ENCODE data around the gene MARCHF2.
"Not testable (repeated sequence)": the region's sequence is repeated elsewhere in the genome, so short reads cannot be mapped to it uniquely, and the experiment has no call there.

MARCHF2 gene

GRCh38 chr19:8370176-8371010, 42.7 kb upstream of the MARCHF2 start:
- no peak overlapping the region for H2BK120ac ChIP-seq (ENCODE audit: low read depth, low read length)
- no peak overlapping the region for H3K18ac ChIP-seq (ENCODE audit: low read length)
- no peaks in the 10 kb centered on the region for H3K27me3 ChIP-seq (ENCODE audit: insufficient read depth, low read length, poor library complexity)
- H3K79me1 ChIP-seq (ENCODE audit: low read length), result no peaks in the 10 kb centered on the region
- no peak overlapping the region for H3K56ac ChIP-seq (ENCODE audit: low read length)
- H3K79me2 ChIP-seq (ENCODE audit: control insufficient read depth, insufficient read depth, low read length), result no peaks in the 10 kb centered on the region
- H3K23ac ChIP-seq (ENCODE audit: low read length), result no peak overlapping the region
- no peaks in the 10 kb centered on the region for H3K36me3 ChIP-seq (ENCODE audit: control insufficient read depth, insufficient read depth, low read length)
- no peak overlapping the region for H4K5ac ChIP-seq (ENCODE audit: low read length)
- DNase-seq, result no peak
- no peak overlapping the region for H3K9ac ChIP-seq (ENCODE audit: low read length)
- no CpG with 5 or more reads among the region's 19 CpGs for WGBS (ENCODE audit: extremely low coverage, insufficient coverage, low lambda C conversion rate)
- no peak overlapping the region for H3K4me2 ChIP-seq (ENCODE audit: low read length)
- H3K4me3 ChIP-seq (ENCODE audit: low read length), result no peak overlapping the region
- no peak overlapping the region for H3K27ac ChIP-seq (ENCODE audit: low read depth, low read length)
- H3K4me1 ChIP-seq (ENCODE audit: control insufficient read depth, low read depth, low read length), result peaks cover 4% of the 10 kb centered on the region
- no peak overlapping the region for H3K4ac ChIP-seq (ENCODE audit: low read depth, low read length)
- no peak overlapping the region for H2BK15ac ChIP-seq (replicated peaks; ENCODE audit: low read depth)
- no peak overlapping the region for H4K8ac ChIP-seq (ENCODE audit: low read depth, low read length)
- no peak overlapping the region for H2AK5ac ChIP-seq (ENCODE audit: low read length)
- H2BK5ac ChIP-seq (ENCODE audit: low read length), result no peak overlapping the region

GRCh38 chr19:8371011-8371804, 41.9 kb upstream of the MARCHF2 start:
- no CpG with 5 or more reads among the region's 28 CpGs for WGBS (ENCODE audit: extremely low coverage, insufficient coverage, low lambda C conversion rate)

GRCh38 chr19:8373867-8374813, 39.0 kb upstream of the MARCHF2 start:
- H3K4ac ChIP-seq (ENCODE audit: low read depth, low read length), result no peak overlapping the region
- H3K4me2 ChIP-seq (ENCODE audit: low read length), result no peak overlapping the region
- H3K4me3 ChIP-seq (ENCODE audit: low read length), result no peak overlapping the region
- H3K9ac ChIP-seq (ENCODE audit: low read length), result no peak overlapping the region
- no peaks in the 10 kb centered on the region for H3K36me3 ChIP-seq (ENCODE audit: control insufficient read depth, insufficient read depth, low read length)
- no peak for DNase-seq
- WGBS (ENCODE audit: extremely low coverage, insufficient coverage, low lambda C conversion rate), result no CpG with 5 or more reads among the region's 26 CpGs
- H3K79me2 ChIP-seq (ENCODE audit: control insufficient read depth, insufficient read depth, low read length), result no peaks in the 10 kb centered on the region
- no peaks in the 10 kb centered on the region for H3K4me1 ChIP-seq (ENCODE audit: control insufficient read depth, low read depth, low read length)
- H3K18ac ChIP-seq (ENCODE audit: low read length), result no peak overlapping the region
- no peak overlapping the region for H2BK120ac ChIP-seq (ENCODE audit: low read depth, low read length)
- no peak overlapping the region for H2BK5ac ChIP-seq (ENCODE audit: low read length)
- no peaks in the 10 kb centered on the region for H3K79me1 ChIP-seq (ENCODE audit: low read length)
- no peak overlapping the region for H4K8ac ChIP-seq (ENCODE audit: low read depth, low read length)
- no peak overlapping the region for H2AK5ac ChIP-seq (ENCODE audit: low read length)
- no peaks in the 10 kb centered on the region for H3K27me3 ChIP-seq (ENCODE audit: insufficient read depth, low read length, poor library complexity)
- no peak overlapping the region for H4K5ac ChIP-seq (ENCODE audit: low read length)
- H3K23ac ChIP-seq (ENCODE audit: low read length), result no peak overlapping the region
- no peak overlapping the region for H3K27ac ChIP-seq (ENCODE audit: low read depth, low read length)
- H3K56ac ChIP-seq (ENCODE audit: low read length), result no peak overlapping the region
- no peak overlapping the region for H2BK15ac ChIP-seq (replicated peaks; ENCODE audit: low read depth)

More at GRCh38 chr19:8371011-8371804, 41.9 kb upstream of the MARCHF2 start:
- no peak overlapping the region for H3K4me2 ChIP-seq (ENCODE audit: low read length)
- H3K4me1 ChIP-seq (ENCODE audit: control insufficient read depth, low read depth, low read length), result peaks cover 4% of the 10 kb centered on the region
- no peak overlapping the region for H3K23ac ChIP-seq (ENCODE audit: low read length)
- no peak overlapping the region for H2BK120ac ChIP-seq (ENCODE audit: low read depth, low read length)
- no peak overlapping the region for H3K27ac ChIP-seq (ENCODE audit: low read depth, low read length)
- H3K27me3 ChIP-seq (ENCODE audit: insufficient read depth, low read length, poor library complexity), result no peaks in the 10 kb centered on the region
- DNase-seq, result no peak
- no peak overlapping the region for H4K8ac ChIP-seq (ENCODE audit: low read depth, low read length)
- no peak overlapping the region for H3K56ac ChIP-seq (ENCODE audit: low read length)
- H3K18ac ChIP-seq (ENCODE audit: low read length), result no peak overlapping the region
- no peak overlapping the region for H3K9ac ChIP-seq (ENCODE audit: low read length)
- H3K4ac ChIP-seq (ENCODE audit: low read depth, low read length), result no peak overlapping the region
- H2AK5ac ChIP-seq (ENCODE audit: low read length), result no peak overlapping the region
- H3K36me3 ChIP-seq (ENCODE audit: control insufficient read depth, insufficient read depth, low read length), result no peaks in the 10 kb centered on the region
- H4K5ac ChIP-seq (ENCODE audit: low read length), result no peak overlapping the region
- H2BK15ac ChIP-seq (replicated peaks; ENCODE audit: low read depth), result no peak overlapping the region
- no peaks in the 10 kb centered on the region for H3K79me1 ChIP-seq (ENCODE audit: low read length)
- no peak overlapping the region for H3K4me3 ChIP-seq (ENCODE audit: low read length)
- no peak overlapping the region for H2BK5ac ChIP-seq (ENCODE audit: low read length)
- no peaks in the 10 kb centered on the region for H3K79me2 ChIP-seq (ENCODE audit: control insufficient read depth, insufficient read depth, low read length)

GRCh38 chr19:8375766-8376165, 37.3 kb upstream of the MARCHF2 start:
- H4K5ac ChIP-seq (ENCODE audit: low read length); H2BK120ac ChIP-seq (ENCODE audit: low read depth, low read length); H3K23ac ChIP-seq (ENCODE audit: low read length); H3K79me1 ChIP-seq (ENCODE audit: low read length); H3K4ac ChIP-seq (ENCODE audit: low read depth, low read length); H4K8ac ChIP-seq (ENCODE audit: low read depth, low read length); H3K18ac ChIP-seq (ENCODE audit: low read length); H3K9ac ChIP-seq (ENCODE audit: low read length); H3K79me2 ChIP-seq (ENCODE audit: control insufficient read depth, insufficient read depth, low read length); H2BK15ac ChIP-seq (replicated peaks; ENCODE audit: low read depth); DNase-seq; H2AK5ac ChIP-seq (ENCODE audit: low read length); H3K4me2 ChIP-seq (ENCODE audit: low read length); H3K27me3 ChIP-seq (ENCODE audit: insufficient read depth, low read length, poor library complexity); H3K36me3 ChIP-seq (ENCODE audit: control insufficient read depth, insufficient read depth, low read length); H3K4me3 ChIP-seq (ENCODE audit: low read length); H3K27ac ChIP-seq (ENCODE audit: low read depth, low read length); H3K4me1 ChIP-seq (ENCODE audit: control insufficient read depth, low read depth, low read length); H3K56ac ChIP-seq (ENCODE audit: low read length); H2BK5ac ChIP-seq (ENCODE audit: low read length): not testable (repeated sequence)
- no CpG with 5 or more reads among the region's 32 CpGs for WGBS (ENCODE audit: extremely low coverage, insufficient coverage, low lambda C conversion rate)

- H3K36me3 ChIP-seq (ENCODE audit: control insufficient read depth, insufficient read depth, low read length); H3K79me1 ChIP-seq (ENCODE audit: low read length): not testable (repeated sequence)
- no CpG with 5 or more reads among the region's 10 CpGs for WGBS (ENCODE audit: extremely low coverage, insufficient coverage, low lambda C conversion rate)
Measured at GRCh38 chr19:8376373-8376974, 36.6 kb upstream of the MARCHF2 start.

More at GRCh38 chr19:8376373-8376974, 36.6 kb upstream of the MARCHF2 start:
- DNase-seq; H3K4ac ChIP-seq (ENCODE audit: low read depth, low read length); H2BK120ac ChIP-seq (ENCODE audit: low read depth, low read length); H2BK15ac ChIP-seq (replicated peaks; ENCODE audit: low read depth); H4K8ac ChIP-seq (ENCODE audit: low read depth, low read length); H3K4me1 ChIP-seq (ENCODE audit: control insufficient read depth, low read depth, low read length); H3K79me2 ChIP-seq (ENCODE audit: control insufficient read depth, insufficient read depth, low read length); H3K4me2 ChIP-seq (ENCODE audit: low read length); H2AK5ac ChIP-seq (ENCODE audit: low read length); H3K27ac ChIP-seq (ENCODE audit: low read depth, low read length); H4K5ac ChIP-seq (ENCODE audit: low read length); H3K4me3 ChIP-seq (ENCODE audit: low read length); H3K23ac ChIP-seq (ENCODE audit: low read length); H3K27me3 ChIP-seq (ENCODE audit: insufficient read depth, low read length, poor library complexity); H3K9ac ChIP-seq (ENCODE audit: low read length); H3K18ac ChIP-seq (ENCODE audit: low read length); H2BK5ac ChIP-seq (ENCODE audit: low read length); H3K56ac ChIP-seq (ENCODE audit: low read length): not testable (repeated sequence)

Measured in mesendoderm (in vitro differentiated cells).